Activated T-cell treated with anti-CD3 and anti-CD28 coated beads, Interleukin-2, amount 50 U/mL, for 4 hours (primary cell): ENCODE data around the gene TIMM22. TPM values are rescaled to one million over a fixed set of nuclear protein-coding genes. Genes with fewer than 3 reads are reported as not detected.

Source experiments
- ATAC-seq, 2 donors: fragments of 200-7000 bp; cut with Tn5 transposase; one replicate each; pipeline ENCODE4 v1.10.0; 2021
- DNase-seq: peaks from one replicate; pipeline ENCODE4 v3.0.0-alpha.2; 2020
- H3K27me3 Mint-ChIP-seq: one replicate; pipeline ENCODE4 v1.8.0; 2021; ENCODE audit warnings: low read depth, mixed read lengths
- H3K36me3 Mint-ChIP-seq: one replicate; pipeline ENCODE4 v1.8.0; 2022; ENCODE audit warnings: mixed read lengths; ENCODE audit not compliant: insufficient read depth
- H3K4me1 Mint-ChIP-seq: one replicate; pipeline ENCODE4 v1.8.0; 2021; ENCODE audit warnings: low read depth, mixed read lengths
- H3K4me3 Mint-ChIP-seq: one replicate; pipeline ENCODE4 v1.8.0; 2021; ENCODE audit warnings: mild to moderate bottlenecking, moderate library complexity, mixed read lengths
- H3K9me3 Mint-ChIP-seq: one replicate; pipeline ENCODE4 v1.8.0; 2021; ENCODE audit warnings: mixed read lengths
- total RNA-seq, 3 donors: library from RNA; stranded (reverse); gene quantifications; one replicate each; pipeline ENCODE4 v1.2.1, GENCODE V29; 2021

TIMM22 gene
- total RNA-seq, 3 donors from 2014 or later: 21.6 to 22.5 (median 22.1) TPM

GRCh38 chr17:1011760-1012735 is 15.1 kb downstream of the TIMM22 start:
- Mint-ChIP-seq H3K4me1 (no peaks in the 10 kb centered on the region), H3K36me3 (peaks cover 4% of the 10 kb centered on the region), H3K9me3 (no peaks in the 10 kb centered on the region), H3K4me3 (no peak overlapping the region), H3K27me3 (no peaks in the 10 kb centered on the region)
- ATAC-seq (no peak), DNase-seq (no peak)

GRCh38 chr17:1012823-1013728 is 16.1 kb downstream of the TIMM22 start:
- no peak for DNase-seq
- H3K4me3 Mint-ChIP-seq: no peak overlapping the region
- H3K36me3 Mint-ChIP-seq: peaks cover 4% of the 10 kb centered on the region
- ATAC-seq: no peak
- no peaks in the 10 kb centered on the region for H3K9me3 Mint-ChIP-seq
- H3K4me1 Mint-ChIP-seq: no peaks in the 10 kb centered on the region
- H3K27me3 Mint-ChIP-seq: no peaks in the 10 kb centered on the region

- ATAC-seq (no peak), DNase-seq (no peak)
- no peaks in the 10 kb centered on the region for H3K9me3 Mint-ChIP-seq
- no peaks in the 10 kb centered on the region for H3K27me3 Mint-ChIP-seq
- H3K36me3 Mint-ChIP-seq: peaks cover 4% of the 10 kb centered on the region
- H3K4me1 Mint-ChIP-seq: no peaks in the 10 kb centered on the region
- H3K4me3 Mint-ChIP-seq: no peak overlapping the region
These were observed 16.8 kb downstream of the TIMM22 start for GRCh38 chr17:1013729-1014090.

GRCh38 chr17:1018547-1018946 is 21.6 kb downstream of the TIMM22 start:
- Mint-ChIP-seq H3K4me3 (no peak overlapping the region), H3K9me3 (no peaks in the 10 kb centered on the region), H3K4me1 (no peaks in the 10 kb centered on the region), H3K36me3 (peaks cover 2% of the 10 kb centered on the region), H3K27me3 (no peaks in the 10 kb centered on the region)
- ATAC-seq: no peak
- DNase-seq: no peak

- no peaks in the 10 kb centered on the region for H3K27me3 Mint-ChIP-seq
- DNase-seq (no peak), ATAC-seq (no peak)
- no peak overlapping the region for H3K4me3 Mint-ChIP-seq
- H3K4me1 Mint-ChIP-seq: no peaks in the 10 kb centered on the region
- H3K36me3 Mint-ChIP-seq: peaks cover 2% of the 10 kb centered on the region
- H3K9me3 Mint-ChIP-seq: no peaks in the 10 kb centered on the region
These were observed 22.5 kb downstream of the TIMM22 start for GRCh38 chr17:1019451-1019850.

GRCh38 chr17:1021147-1021546 is 24.2 kb downstream of the TIMM22 start:
- no peak for ATAC-seq
- Mint-ChIP-seq H3K9me3 (no peaks in the 10 kb centered on the region), H3K36me3 (peaks cover 7% of the 10 kb centered on the region), H3K4me1 (no peaks in the 10 kb centered on the region), H3K4me3 (no peak overlapping the region), H3K27me3 (no peaks in the 10 kb centered on the region)
- DNase-seq: no peak

- Mint-ChIP-seq H3K27me3 (no peaks in the 10 kb centered on the region), H3K4me1 (no peaks in the 10 kb centered on the region), H3K36me3 (peaks cover 7% of the 10 kb centered on the region), H3K9me3 (no peaks in the 10 kb centered on the region), H3K4me3 (no peak overlapping the region)
- DNase-seq (no peak), ATAC-seq (no peak)
These were observed 25.5 kb downstream of the TIMM22 start for GRCh38 chr17:1022278-1023024.

GRCh38 chr17:1024076-1024475 is 27.1 kb downstream of the TIMM22 start:
- Mint-ChIP-seq H3K4me1 (no peaks in the 10 kb centered on the region), H3K4me3 (no peak overlapping the region), H3K27me3 (no peaks in the 10 kb centered on the region), H3K9me3 (no peaks in the 10 kb centered on the region), H3K36me3 (peaks cover 7% of the 10 kb centered on the region)
- DNase-seq (no peak), ATAC-seq (no peak)

- Mint-ChIP-seq H3K36me3 (peaks cover 7% of the 10 kb centered on the region), H3K27me3 (no peaks in the 10 kb centered on the region), H3K4me3 (no peak overlapping the region), H3K9me3 (no peaks in the 10 kb centered on the region), H3K4me1 (no peaks in the 10 kb centered on the region)
- no peak for DNase-seq
- ATAC-seq: no peak
These were observed 29.0 kb downstream of the TIMM22 start for GRCh38 chr17:1025733-1026598.

GRCh38 chr17:1026599-1026975 is 29.7 kb downstream of the TIMM22 start:
- Mint-ChIP-seq H3K4me3 (no peak overlapping the region), H3K4me1 (no peaks in the 10 kb centered on the region), H3K9me3 (no peaks in the 10 kb centered on the region), H3K27me3 (no peaks in the 10 kb centered on the region), H3K36me3 (peaks cover 7% of the 10 kb centered on the region)
- DNase-seq (no peak), ATAC-seq (no peak)

GRCh38 chr17:1027044-1027443 is 30.1 kb downstream of the TIMM22 start:
- Mint-ChIP-seq H3K4me1 (no peaks in the 10 kb centered on the region), H3K27me3 (no peaks in the 10 kb centered on the region)

GRCh38 chr17:1029196-1029921 is 32.4 kb downstream of the TIMM22 start:
- Mint-ChIP-seq H3K4me1 (no peaks in the 10 kb centered on the region), H3K4me3 (no peak overlapping the region), H3K27me3 (no peaks in the 10 kb centered on the region), H3K36me3 (peaks cover 7% of the 10 kb centered on the region), H3K9me3 (no peaks in the 10 kb centered on the region)
- ATAC-seq (no peak), DNase-seq (no peak)

More at GRCh38 chr17:1027044-1027443, 30.1 kb downstream of the TIMM22 start:
- no peaks in the 10 kb centered on the region for H3K9me3 Mint-ChIP-seq
- ATAC-seq: no peak
- H3K4me3 Mint-ChIP-seq: no peak overlapping the region
- H3K36me3 Mint-ChIP-seq: peaks cover 7% of the 10 kb centered on the region
- DNase-seq: no peak
